ENCODE measurements around the gene NUP54. TPM values are rescaled to one million over a fixed set of nuclear protein-coding genes. Genes with fewer than 3 reads are reported as not detected.

The NUP54 gene
- polyA plus RNA-seq, 2 of the 4 experiments (the other 2 are of a cell fraction), result 32.1 to 43.2 TPM

DNA sequence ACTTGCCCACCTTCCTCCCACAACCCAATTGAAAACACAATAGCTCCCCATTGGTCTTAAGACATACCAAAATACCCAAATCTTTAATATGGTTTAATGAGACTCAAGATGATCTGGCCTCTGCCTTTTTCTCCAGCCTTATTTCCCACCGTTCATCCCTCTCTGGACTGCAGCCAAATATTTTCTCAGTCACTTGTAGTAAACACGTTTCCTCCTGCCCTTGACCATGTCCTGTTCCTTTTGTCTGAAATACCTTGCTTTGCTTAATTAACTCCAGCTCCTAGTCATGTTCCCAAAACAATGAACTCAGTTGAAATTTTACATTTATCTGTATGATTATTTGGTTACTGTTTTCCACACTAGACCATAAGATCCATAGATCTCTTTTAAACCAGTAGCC is 8.4 kb upstream of the NUP54 start (continued):
- TF ChIP-seq HOXA7 (CRISPR knock-in tag; IDR thresholded peaks at IDR 0.05) (no peak), GATA3 (IDR thresholded peaks at IDR 0.05; ENCODE audit: borderline replicate concordance) (no peak), SMC3 (IDR thresholded peaks at IDR 0.05) (no peak), NR3C1 (IDR thresholded peaks at IDR 0.05) (no peak)

DNA sequence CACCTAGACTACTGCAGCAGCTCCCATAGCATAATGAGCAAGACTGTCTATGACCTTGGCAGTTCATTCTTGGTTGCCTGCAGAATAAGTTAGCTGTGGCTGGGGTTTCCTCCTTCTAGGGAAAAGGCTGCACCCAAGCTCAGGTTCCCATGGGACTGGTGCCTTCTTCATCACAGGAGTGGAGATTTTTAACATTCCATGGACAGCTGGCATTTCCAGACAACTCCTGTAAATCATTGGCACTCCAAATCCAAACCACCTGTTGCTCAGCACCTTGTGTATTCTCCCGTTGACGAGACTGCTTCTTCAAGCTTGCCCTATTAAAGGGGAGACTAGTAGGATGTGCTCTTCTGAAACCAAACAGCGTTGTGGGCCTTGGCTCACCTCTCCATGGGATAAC is 7.8 kb upstream of the NUP54 start:
- Histone ChIP-seq H3K9me3 (no peaks in the 10 kb centered on the region), H3K4me2 (no peak overlapping the region), H3K4me1 (no peaks in the 10 kb centered on the region), H3K4me3 (no peak overlapping the region), H3K27ac (no peak overlapping the region)
- ATAC-seq (no peak), DNase-seq (ENCODE audit: low read depth in 1 of 2, low spot score in 1 of 2) (no peak), FAIRE-seq (no peak)
- WGBS (ENCODE audit: missing lambda C conversion rate), result 97% methylated on average over 3 of the region's 3 CpGs
- TF ChIP-seq, protein P1, sequence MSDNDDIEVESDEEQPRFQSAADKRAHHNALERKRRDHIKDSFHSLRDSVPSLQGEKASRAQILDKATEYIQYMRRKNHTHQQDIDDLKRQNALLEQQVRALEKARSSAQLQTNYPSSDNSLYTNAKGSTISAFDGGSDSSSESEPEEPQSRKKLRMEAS (IDR thresholded peaks at IDR 0.05), result no peak
- TF ChIP-seq, protein P2, sequence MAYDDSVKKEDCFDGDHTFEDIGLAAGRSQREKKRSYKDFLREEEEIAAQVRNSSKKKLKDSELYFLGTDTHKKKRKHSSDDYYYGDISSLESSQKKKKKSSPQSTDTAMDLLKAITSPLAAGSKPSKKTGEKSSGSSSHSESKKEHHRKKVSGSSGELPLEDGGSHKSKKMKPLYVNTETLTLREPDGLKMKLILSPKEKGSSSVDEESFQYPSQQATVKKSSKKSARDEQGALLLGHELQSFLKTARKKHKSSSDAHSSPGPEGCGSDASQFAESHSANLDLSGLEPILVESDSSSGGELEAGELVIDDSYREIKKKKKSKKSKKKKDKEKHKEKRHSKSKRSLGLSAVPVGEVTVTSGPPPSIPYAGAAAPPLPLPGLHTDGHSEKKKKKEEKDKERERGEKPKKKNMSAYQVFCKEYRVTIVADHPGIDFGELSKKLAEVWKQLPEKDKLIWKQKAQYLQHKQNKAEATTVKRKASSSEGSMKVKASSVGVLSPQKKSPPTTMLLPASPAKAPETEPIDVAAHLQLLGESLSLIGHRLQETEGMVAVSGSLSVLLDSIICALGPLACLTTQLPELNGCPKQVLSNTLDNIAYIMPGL (CRISPR knock-in tag; IDR thresholded peaks at IDR 0.05; ENCODE audit: borderline replicate concordance), result no peak
- TF ChIP-seq, protein P3, sequence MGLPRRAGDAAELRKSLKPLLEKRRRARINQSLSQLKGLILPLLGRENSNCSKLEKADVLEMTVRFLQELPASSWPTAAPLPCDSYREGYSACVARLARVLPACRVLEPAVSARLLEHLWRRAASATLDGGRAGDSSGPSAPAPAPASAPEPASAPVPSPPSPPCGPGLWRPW (IDR thresholded peaks at IDR 0.05), result no peak
- TF ChIP-seq, protein P4, sequence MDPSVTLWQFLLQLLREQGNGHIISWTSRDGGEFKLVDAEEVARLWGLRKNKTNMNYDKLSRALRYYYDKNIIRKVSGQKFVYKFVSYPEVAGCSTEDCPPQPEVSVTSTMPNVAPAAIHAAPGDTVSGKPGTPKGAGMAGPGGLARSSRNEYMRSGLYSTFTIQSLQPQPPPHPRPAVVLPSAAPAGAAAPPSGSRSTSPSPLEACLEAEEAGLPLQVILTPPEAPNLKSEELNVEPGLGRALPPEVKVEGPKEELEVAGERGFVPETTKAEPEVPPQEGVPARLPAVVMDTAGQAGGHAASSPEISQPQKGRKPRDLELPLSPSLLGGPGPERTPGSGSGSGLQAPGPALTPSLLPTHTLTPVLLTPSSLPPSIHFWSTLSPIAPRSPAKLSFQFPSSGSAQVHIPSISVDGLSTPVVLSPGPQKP (IDR thresholded peaks at IDR 0.05; ENCODE audit: low read depth, low read length), result no peak
- TF ChIP-seq SREBF2 (IDR thresholded peaks at IDR 0.05), result no peak
- TF ChIP-seq MAFK (IDR thresholded peaks at IDR 0.05; ENCODE audit: partially characterized antibody), result no peak
- TF ChIP-seq GATA3 (IDR thresholded peaks at IDR 0.05; ENCODE audit: borderline replicate concordance), result no peak
- no peak for TF ChIP-seq RFX5 (IDR thresholded peaks at IDR 0.05)
- TF ChIP-seq MAZ (IDR thresholded peaks at IDR 0.05; ENCODE audit: borderline replicate concordance, low read depth, low read length), result no peak
- TF ChIP-seq HOXB13 (CRISPR knock-in tag; IDR thresholded peaks at IDR 0.05; ENCODE audit: low read depth), result no peak
- TF ChIP-seq, protein P5, sequence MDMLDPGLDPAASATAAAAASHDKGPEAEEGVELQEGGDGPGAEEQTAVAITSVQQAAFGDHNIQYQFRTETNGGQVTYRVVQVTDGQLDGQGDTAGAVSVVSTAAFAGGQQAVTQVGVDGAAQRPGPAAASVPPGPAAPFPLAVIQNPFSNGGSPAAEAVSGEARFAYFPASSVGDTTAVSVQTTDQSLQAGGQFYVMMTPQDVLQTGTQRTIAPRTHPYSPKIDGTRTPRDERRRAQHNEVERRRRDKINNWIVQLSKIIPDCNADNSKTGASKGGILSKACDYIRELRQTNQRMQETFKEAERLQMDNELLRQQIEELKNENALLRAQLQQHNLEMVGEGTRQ (IDR thresholded peaks at IDR 0.05), result no peak
- no peak for TF ChIP-seq NFE2L2 (conservative IDR thresholded peaks at IDR 0.05; ENCODE audit: low read length)
- no peak for TF ChIP-seq KDM1A (IDR thresholded peaks at IDR 0.05; ENCODE audit: low read depth)
- POLR2A ChIA-PET, result no interaction called here
- CTCF ChIA-PET, result interaction anchor here (1.4 kb wide), 1 partner anchor 24 kb away, joined by 7 read pairs; no protein-coding TSS in a partner anchor

DNA sequence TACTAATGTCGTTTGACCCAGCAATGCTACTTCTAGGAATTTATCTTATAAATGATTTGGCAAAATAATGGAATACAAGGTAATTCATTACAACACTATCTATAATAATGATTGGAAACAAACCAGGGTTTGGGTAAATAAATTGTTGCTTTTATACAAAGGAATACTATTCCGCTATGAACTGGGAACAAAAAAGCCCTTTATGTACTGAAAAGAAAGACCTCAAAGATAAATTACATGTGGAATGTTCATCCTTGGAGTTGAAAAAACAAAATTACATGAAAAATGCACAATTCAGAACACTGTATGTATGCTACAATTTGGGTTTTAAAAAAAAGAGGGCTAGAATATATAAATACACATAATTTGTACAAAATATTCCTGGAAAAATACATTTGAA is 5.2 kb upstream of the NUP54 start:
- peaks cover 5% of the 10 kb centered on the region; the same call in 2 of the 3 replicates for H3K4me1 ChIP-seq
- H3K4me3 ChIP-seq, result no peak overlapping the region
- no peak overlapping the region for H3K27ac ChIP-seq
- no peak overlapping the region for H3K4me2 ChIP-seq
- CTCF ChIA-PET, result no interaction called here
- 54% methylated on average over 2 of the region's 2 CpGs for WGBS (ENCODE audit: missing lambda C conversion rate)
- no peak for FAIRE-seq
- ATAC-seq, result no peak
- no peaks in the 10 kb centered on the region for H3K9me3 ChIP-seq
- POLR2A ChIA-PET, result no interaction called here
- DNase-seq (ENCODE audit: low read depth in 1 of 2, low spot score in 1 of 2), result no peak
- TF ChIP-seq CBX2 (IDR thresholded peaks at IDR 0.05; ENCODE audit: borderline replicate concordance, low read depth), result no peak
- TF ChIP-seq HOXB5 (CRISPR knock-in tag; IDR thresholded peaks at IDR 0.05), result no peak
- TF ChIP-seq, protein P5 (IDR thresholded peaks at IDR 0.05), result no peak
- no peak for TF ChIP-seq CEBPB (IDR thresholded peaks at IDR 0.05)
- no peak for TF ChIP-seq ZSCAN20 (CRISPR knock-in tag; IDR thresholded peaks at IDR 0.05)
- TF ChIP-seq, protein P6, sequence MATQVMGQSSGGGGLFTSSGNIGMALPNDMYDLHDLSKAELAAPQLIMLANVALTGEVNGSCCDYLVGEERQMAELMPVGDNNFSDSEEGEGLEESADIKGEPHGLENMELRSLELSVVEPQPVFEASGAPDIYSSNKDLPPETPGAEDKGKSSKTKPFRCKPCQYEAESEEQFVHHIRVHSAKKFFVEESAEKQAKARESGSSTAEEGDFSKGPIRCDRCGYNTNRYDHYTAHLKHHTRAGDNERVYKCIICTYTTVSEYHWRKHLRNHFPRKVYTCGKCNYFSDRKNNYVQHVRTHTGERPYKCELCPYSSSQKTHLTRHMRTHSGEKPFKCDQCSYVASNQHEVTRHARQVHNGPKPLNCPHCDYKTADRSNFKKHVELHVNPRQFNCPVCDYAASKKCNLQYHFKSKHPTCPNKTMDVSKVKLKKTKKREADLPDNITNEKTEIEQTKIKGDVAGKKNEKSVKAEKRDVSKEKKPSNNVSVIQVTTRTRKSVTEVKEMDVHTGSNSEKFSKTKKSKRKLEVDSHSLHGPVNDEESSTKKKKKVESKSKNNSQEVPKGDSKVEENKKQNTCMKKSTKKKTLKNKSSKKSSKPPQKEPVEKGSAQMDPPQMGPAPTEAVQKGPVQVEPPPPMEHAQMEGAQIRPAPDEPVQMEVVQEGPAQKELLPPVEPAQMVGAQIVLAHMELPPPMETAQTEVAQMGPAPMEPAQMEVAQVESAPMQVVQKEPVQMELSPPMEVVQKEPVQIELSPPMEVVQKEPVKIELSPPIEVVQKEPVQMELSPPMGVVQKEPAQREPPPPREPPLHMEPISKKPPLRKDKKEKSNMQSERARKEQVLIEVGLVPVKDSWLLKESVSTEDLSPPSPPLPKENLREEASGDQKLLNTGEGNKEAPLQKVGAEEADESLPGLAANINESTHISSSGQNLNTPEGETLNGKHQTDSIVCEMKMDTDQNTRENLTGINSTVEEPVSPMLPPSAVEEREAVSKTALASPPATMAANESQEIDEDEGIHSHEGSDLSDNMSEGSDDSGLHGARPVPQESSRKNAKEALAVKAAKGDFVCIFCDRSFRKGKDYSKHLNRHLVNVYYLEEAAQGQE (IDR thresholded peaks at IDR 0.05), result no peak
- TF ChIP-seq RNF2 (IDR thresholded peaks at IDR 0.05; ENCODE audit: borderline replicate concordance, low read depth), result no peak
- no peak for TF ChIP-seq ZNF302 (CRISPR knock-in tag; IDR thresholded peaks at IDR 0.05)
- TF ChIP-seq ESRRA (IDR thresholded peaks at IDR 0.05; ENCODE audit: borderline replicate concordance, low read length), result no peak
- no peak for TF ChIP-seq NPAS2 (CRISPR knock-in tag; IDR thresholded peaks at IDR 0.05; ENCODE audit: borderline replicate concordance)
- TF ChIP-seq, protein P7, sequence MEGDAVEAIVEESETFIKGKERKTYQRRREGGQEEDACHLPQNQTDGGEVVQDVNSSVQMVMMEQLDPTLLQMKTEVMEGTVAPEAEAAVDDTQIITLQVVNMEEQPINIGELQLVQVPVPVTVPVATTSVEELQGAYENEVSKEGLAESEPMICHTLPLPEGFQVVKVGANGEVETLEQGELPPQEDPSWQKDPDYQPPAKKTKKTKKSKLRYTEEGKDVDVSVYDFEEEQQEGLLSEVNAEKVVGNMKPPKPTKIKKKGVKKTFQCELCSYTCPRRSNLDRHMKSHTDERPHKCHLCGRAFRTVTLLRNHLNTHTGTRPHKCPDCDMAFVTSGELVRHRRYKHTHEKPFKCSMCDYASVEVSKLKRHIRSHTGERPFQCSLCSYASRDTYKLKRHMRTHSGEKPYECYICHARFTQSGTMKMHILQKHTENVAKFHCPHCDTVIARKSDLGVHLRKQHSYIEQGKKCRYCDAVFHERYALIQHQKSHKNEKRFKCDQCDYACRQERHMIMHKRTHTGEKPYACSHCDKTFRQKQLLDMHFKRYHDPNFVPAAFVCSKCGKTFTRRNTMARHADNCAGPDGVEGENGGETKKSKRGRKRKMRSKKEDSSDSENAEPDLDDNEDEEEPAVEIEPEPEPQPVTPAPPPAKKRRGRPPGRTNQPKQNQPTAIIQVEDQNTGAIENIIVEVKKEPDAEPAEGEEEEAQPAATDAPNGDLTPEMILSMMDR (IDR thresholded peaks at IDR 0.05), result no peak

All from A549 (cell line).